ENCODE data around the gene HDAC6.

- no peak for TF ChIP-seq CTCF (conservative IDR thresholded peaks at IDR 0.05; ENCODE audit: low read depth, low read length)
- TF ChIP-seq EZH2 (IDR thresholded peaks at IDR 0.05; ENCODE audit: borderline replicate concordance, low read depth, low read length, poor library complexity, severe bottlenecking): no peak
These were observed 32.5 kb downstream of the HDAC6 start for GRCh38 chrX:48834383-48834709.

Measured in A673 (cell line).